GM12892 (cell line): ENCODE measurements around the gene MYH3.
A peak's percentile ranks its signal among the peaks of the same experiment; 100 is the strongest.

ENCODE experiments used
- DNase-seq: peaks from one replicate; pipeline ENCODE4 v3.0.0; 2011; ENCODE audit not compliant: insufficient read length
- FAIRE-seq: peaks from 2 replicates; lab custom pipeline; 2011; peaks lifted over from hg19 to GRCh38; lab: Jason Lieb, UNC
- POLR2A ChIP-seq: IDR thresholded peaks from 2 replicates; pipeline ENCODE4 v1.6.1; 2011; ENCODE audit warnings: low read depth, low read length, control low read depth
- POLR2AphosphoS5 ChIP-seq: IDR thresholded peaks from 2 replicates; pipeline ENCODE4 v1.6.1; 2011; ENCODE audit warnings: low read depth, low read length, control low read depth
- TAF1 ChIP-seq: IDR thresholded peaks from 2 replicates; pipeline ENCODE4 v1.6.1; 2011; ENCODE audit warnings: low read depth, mild to moderate bottlenecking, control low read depth, low read length, borderline replicate concordance

The MYH3 gene

GRCh38 chr17:10623737-10624338 lies 33.3 kb downstream of the MYH3 start:
- DNase-seq (no peak), FAIRE-seq (no peak)
- TF ChIP-seq POLR2A (no peak), TAF1 (no peak), POLR2AphosphoS5 (no peak)

GRCh38 chr17:10622617-10623485 lies 34.3 kb downstream of the MYH3 start:
- no peak for TF ChIP-seq POLR2AphosphoS5
- TF ChIP-seq POLR2A = no peak
- TF ChIP-seq TAF1 = no peak
- no peak for FAIRE-seq
- DNase-seq = no peak

GRCh38 chr17:10621397-10621796 lies 35.7 kb downstream of the MYH3 start:
- DNase-seq (no peak), FAIRE-seq (no peak)
- no peak for TF ChIP-seq POLR2AphosphoS5
- no peak for TF ChIP-seq TAF1
- no peak for TF ChIP-seq POLR2A

GRCh38 chr17:10620823-10621222 lies 36.3 kb downstream of the MYH3 start:
- no peak for DNase-seq
- TF ChIP-seq TAF1 = no peak
- TF ChIP-seq POLR2A = no peak

GRCh38 chr17:10618202-10618635 lies 38.9 kb downstream of the MYH3 start:
- DNase-seq (peak; percentile 73), FAIRE-seq (peak; percentile 89)
- TF ChIP-seq TAF1 = no peak
- TF ChIP-seq POLR2A = no peak
- no peak for TF ChIP-seq POLR2AphosphoS5

More at GRCh38 chr17:10620823-10621222, 36.3 kb downstream of the MYH3 start:
- FAIRE-seq = no peak

DNA sequence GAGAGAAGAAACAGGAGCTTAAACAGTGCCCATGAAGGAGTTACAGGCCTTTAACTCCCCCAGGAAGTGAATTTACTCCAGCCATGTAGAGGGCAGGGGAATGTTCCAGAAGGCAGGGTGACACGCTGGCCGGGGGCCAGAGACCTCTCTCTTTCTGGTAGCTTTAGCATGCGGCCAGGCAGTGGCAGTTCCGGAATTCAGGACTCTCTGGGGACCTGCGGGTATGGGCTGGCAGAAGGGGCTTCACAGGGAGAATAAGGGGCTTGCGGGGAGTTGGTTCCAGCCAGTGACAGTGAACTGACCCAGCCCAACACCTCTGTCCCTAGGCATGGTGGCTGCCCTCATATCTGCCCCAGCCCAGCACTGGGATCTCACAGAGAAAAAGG lies 40.0 kb downstream of the MYH3 start:
- FAIRE-seq (no peak), DNase-seq (no peak)
- no peak for TF ChIP-seq TAF1

DNA sequence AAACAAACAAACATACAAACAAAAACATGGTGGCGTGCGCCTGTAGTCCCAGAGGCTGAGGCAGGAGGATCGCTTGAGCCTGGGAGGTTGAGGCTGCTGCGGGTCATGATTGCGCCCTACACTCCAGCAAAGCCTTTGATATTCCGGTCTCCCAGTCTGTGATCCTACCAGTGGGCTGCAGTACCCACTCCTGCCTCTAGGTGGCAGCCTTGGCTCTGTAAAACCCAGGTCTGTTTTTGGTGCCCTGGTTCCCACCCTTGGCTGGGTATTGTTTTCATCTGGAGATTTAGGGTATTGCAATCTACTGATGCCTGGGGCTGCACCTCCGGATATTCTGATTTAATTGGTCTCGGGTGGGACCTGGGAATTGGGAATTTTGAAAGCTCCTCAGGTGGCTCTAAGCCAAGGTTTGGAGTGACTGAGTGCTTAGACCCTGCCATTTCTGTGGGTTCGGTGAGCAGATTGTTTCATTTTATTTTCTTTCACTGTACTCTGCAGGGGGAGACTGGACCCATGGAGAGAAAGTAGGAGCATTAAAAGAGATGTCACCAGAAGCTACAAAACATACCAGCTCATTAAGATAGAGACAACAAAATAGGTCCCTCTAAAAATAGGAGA lies 40.5 kb downstream of the MYH3 start:
- TF ChIP-seq POLR2AphosphoS5 (no peak), TAF1 (no peak), POLR2A (no peak)
- FAIRE-seq (peak; percentile 81), DNase-seq (peak; percentile 61)

DNA sequence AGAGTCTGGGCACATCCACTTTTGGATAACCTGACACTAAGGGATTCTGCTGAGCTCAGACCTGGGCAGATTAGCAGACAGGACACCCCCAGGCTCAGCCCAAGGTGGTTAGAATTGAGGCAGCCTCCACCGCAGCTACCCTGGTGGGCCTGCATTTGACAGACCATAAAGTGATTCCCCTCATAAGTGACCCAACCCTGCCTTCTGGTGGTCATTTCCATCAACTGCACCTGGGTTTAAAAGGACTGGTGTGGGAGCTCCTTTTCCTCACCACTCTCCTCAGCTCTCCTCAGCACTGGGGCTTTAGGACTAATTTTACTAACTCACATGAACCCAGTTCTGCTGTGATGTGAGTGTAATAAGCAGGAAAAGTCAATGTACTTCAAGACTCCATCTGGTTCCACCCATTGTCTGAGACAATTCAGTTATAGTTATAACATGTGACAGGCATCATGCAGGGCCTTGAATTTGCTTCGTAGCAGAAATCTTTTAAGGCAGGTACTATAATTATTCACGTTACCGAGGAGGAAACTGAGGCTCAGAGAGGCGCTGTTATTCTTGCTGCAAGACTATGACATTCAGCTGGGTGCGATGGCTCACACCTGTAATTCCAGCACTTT lies 42.5 kb downstream of the MYH3 start:
- no peak for DNase-seq
- TF ChIP-seq POLR2AphosphoS5 = no peak
- TF ChIP-seq POLR2A = no peak
- no peak for TF ChIP-seq TAF1
- FAIRE-seq = peak; percentile 70

- DNase-seq (no peak), FAIRE-seq (no peak)
- no peak for TF ChIP-seq TAF1
These were observed 43.2 kb downstream of the MYH3 start for GRCh38 chr17:10613775-10614513.

DNA sequence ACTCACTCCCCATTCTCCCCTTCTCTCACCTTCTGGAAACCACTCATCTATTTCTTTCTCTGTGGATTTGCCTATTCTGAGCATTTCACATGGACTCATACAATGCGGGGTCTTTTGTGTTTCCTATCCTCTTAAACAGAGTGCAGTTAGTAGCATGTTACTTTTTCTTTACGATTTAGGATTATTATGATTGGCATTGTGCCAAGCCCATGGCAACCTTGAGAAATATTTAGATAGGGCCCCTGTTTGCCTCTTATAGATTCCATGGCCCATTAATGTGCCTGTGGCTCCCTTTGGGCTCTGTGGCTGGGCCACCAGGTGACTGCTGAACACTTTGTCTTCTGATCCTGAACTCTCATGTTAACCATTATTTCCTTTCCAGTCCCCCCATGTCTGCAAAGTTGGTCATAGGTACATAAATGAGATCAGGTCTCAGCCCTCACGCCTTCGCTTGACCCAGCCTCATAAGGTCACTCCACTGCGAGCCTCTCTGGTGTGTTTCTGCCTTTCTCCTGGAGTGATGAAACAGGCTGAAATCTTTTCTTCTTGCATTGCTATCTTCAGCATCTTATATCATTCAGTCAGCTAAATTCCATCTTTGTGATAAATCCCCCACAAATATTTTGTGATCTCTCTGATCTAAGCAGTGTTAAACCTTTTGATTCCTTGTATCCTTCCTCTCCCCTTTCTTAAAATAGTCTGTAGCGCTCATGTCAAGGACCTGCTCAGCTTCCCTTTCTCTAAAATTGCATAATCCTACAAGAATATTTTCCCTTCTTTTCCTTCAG lies 44.0 kb downstream of the MYH3 start:
- no peak for FAIRE-seq
- DNase-seq = no peak

More for the DNA sequence above, 44.0 kb downstream of the MYH3 start:
- TF ChIP-seq POLR2A = no peak
- TF ChIP-seq POLR2AphosphoS5 = no peak
- TF ChIP-seq TAF1 = no peak
